NB4 (cell line): Measurements from ENCODE around the gene TNFRSF1A.

Source experiments
- CTCF ChIP-seq: IDR thresholded peaks from one replicate; pipeline ENCODE4 v1.5.1; 2012; ENCODE audit warnings: low read depth, low read length
- MAX ChIP-seq: IDR thresholded peaks from 2 replicates; pipeline ENCODE4 v1.6.1; 2011; ENCODE audit warnings: low read depth, low read length

- no peak for TF ChIP-seq CTCF
- no peak for TF ChIP-seq MAX
These were observed 17.0 kb upstream of the TNFRSF1A start for GRCh38 chr12:6358881-6359280.
